ENCODE data around the gene ACOT12. TPM values are rescaled to one million over a fixed set of nuclear protein-coding genes. Genes with fewer than 3 reads are reported as not detected.

The ACOT12 gene
- total RNA-seq, 1 donor from 2014 or later, result not detected

DNA sequence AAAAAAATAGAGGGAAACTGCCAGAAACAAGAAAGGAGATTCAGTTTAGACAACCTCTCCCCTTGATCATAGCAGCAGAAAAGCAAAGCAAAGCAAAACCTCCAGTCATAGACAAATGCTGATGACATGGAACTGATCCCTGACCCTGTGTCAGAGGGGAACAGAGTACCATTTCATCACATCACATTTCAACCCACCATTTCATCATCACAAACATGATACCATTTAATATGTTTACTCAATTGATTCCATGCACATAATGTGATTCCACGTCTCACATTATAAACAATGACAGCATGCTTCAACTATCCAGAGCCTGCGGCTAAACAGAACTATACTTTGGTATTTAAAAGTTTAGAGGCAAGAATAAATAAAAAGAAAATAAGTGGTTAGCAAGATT, 28.7 kb upstream of the ACOT12 start:
- DNase-seq (ENCODE audit: extremely low spot score in 2 of 2), result no peak
- Histone ChIP-seq H3K36me3 (no peaks in the 10 kb centered on the region), H3K4me1 (peaks cover 26% of the 10 kb centered on the region), H3K4me3 (no peak overlapping the region), H3K27me3 (no peaks in the 10 kb centered on the region), H3K9me3 (no peaks in the 10 kb centered on the region), H3K27ac (peak overlapping the region; percentile 57)
- TF ChIP-seq POLR2A (IDR thresholded peaks at IDR 0.05) (no peak), POLR2AphosphoS5 (IDR thresholded peaks at IDR 0.05; ENCODE audit: insufficient read depth in 1 of 2, low read depth in 1 of 2) (no peak)
- TF ChIP-seq, protein P1, sequence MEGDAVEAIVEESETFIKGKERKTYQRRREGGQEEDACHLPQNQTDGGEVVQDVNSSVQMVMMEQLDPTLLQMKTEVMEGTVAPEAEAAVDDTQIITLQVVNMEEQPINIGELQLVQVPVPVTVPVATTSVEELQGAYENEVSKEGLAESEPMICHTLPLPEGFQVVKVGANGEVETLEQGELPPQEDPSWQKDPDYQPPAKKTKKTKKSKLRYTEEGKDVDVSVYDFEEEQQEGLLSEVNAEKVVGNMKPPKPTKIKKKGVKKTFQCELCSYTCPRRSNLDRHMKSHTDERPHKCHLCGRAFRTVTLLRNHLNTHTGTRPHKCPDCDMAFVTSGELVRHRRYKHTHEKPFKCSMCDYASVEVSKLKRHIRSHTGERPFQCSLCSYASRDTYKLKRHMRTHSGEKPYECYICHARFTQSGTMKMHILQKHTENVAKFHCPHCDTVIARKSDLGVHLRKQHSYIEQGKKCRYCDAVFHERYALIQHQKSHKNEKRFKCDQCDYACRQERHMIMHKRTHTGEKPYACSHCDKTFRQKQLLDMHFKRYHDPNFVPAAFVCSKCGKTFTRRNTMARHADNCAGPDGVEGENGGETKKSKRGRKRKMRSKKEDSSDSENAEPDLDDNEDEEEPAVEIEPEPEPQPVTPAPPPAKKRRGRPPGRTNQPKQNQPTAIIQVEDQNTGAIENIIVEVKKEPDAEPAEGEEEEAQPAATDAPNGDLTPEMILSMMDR (IDR thresholded peaks at IDR 0.05), result no peak
- intact Hi-C loops (cut with DNase I), result loop anchor here (10.0 kb wide), 1 partner anchor 742 kb away; no protein-coding TSS in a partner anchor

DNA sequence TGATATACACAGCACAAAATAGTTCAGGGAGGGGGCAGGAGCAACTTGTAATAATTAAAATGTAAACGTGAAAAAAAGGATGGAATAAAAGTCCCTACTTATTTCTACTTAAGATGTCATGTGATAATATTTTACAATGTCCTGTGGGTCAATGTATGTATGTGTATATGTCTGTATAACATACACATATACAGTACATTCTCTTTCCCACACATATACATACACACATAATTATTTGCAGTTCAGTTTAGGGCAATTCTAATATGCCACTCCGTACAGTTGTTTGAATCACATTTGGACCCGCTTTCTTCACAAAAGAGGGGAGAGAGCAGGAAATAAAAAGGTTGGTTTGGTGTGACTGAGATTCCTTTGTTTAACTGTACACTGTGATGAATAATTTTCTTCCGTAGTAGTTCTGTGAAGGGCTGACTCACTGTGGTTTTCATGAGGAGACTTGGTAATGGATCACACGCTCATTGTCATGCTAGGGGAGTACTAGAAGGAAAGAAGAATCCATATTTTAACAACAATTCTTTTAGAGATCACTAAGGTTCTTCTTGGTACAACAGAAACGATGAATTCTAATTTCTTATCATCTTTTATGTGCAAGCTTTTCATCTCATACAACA, 26.2 kb upstream of the ACOT12 start:
- Histone ChIP-seq H3K27me3 (no peaks in the 10 kb centered on the region), H3K36me3 (no peaks in the 10 kb centered on the region), H3K4me1 (peaks cover 15% of the 10 kb centered on the region), H3K9me3 (no peaks in the 10 kb centered on the region), H3K4me3 (no peak overlapping the region), H3K27ac (no peak overlapping the region)
- intact Hi-C loops (cut with DNase I), result loop anchor here (10.0 kb wide), 1 partner anchor 745 kb away; no protein-coding TSS in a partner anchor
- no peak for TF ChIP-seq POLR2A (IDR thresholded peaks at IDR 0.05)
- TF ChIP-seq, protein P1 (IDR thresholded peaks at IDR 0.05), result no peak
- no peak for DNase-seq (ENCODE audit: extremely low spot score in 2 of 2)

DNA sequence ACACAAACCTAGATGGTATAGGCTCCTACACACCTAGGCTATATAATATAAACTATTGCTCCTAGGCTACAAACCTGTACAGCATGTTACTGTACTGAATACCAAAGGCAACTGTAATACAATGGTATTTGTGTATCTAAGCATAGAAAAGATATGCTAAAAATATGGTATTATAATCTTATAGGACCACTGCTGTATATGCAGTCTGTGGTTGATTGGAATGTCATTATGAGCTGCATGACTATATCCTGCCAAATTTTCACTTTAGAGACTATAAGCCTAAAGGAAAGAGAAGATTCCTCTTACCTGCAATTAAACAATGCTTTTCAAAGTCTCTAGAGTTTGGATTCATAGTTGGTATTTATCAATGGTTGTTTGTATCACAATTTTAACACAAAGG, 24.7 kb upstream of the ACOT12 start:
- H3K9me3 ChIP-seq, result no peaks in the 10 kb centered on the region
- intact Hi-C loops (cut with DNase I), result loop anchor here (5.0 kb wide), 1 partner anchor 149 kb away; no protein-coding TSS in a partner anchor
- no peak for TF ChIP-seq POLR2AphosphoS5 (IDR thresholded peaks at IDR 0.05; ENCODE audit: insufficient read depth in 1 of 2, low read depth in 1 of 2)
- no peak for TF ChIP-seq POLR2A (IDR thresholded peaks at IDR 0.05)
- H3K4me1 ChIP-seq, result peaks cover 15% of the 10 kb centered on the region
- no peaks in the 10 kb centered on the region for H3K27me3 ChIP-seq
- H3K4me3 ChIP-seq, result no peak overlapping the region
- DNase-seq (ENCODE audit: extremely low spot score in 2 of 2), result no peak
- H3K27ac ChIP-seq, result no peak overlapping the region
- H3K36me3 ChIP-seq, result no peaks in the 10 kb centered on the region

DNA sequence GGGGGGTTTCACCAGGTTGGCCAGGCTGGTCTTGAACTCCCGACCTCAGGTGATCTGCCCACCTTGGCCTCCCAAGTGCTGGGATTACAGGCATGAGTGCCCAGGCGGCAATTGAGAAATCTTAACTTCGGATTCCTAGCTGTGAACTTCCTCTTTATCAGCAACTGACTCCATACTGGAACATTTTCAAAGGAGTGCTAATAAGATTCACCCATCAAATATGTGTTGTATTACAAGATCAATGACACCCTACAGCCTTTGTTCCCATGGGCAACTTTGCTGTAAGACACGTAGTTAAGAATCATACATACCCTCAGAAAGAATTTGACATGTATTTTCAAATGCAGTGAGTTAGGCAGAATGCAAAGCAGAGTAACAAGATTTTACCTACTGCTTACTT, 23.1 kb upstream of the ACOT12 start:
- no peaks in the 10 kb centered on the region for H3K27me3 ChIP-seq
- DNase-seq (ENCODE audit: extremely low spot score in 2 of 2), result no peak
- H3K9me3 ChIP-seq, result no peaks in the 10 kb centered on the region
- intact Hi-C loops (cut with DNase I), result loop anchor here (5.0 kb wide), 1 partner anchor 150 kb away; no protein-coding TSS in a partner anchor
- no peak overlapping the region for H3K4me3 ChIP-seq
- no peak overlapping the region for H3K27ac ChIP-seq
- H3K4me1 ChIP-seq, result peaks cover under 1% of the 10 kb centered on the region
- no peaks in the 10 kb centered on the region for H3K36me3 ChIP-seq
- no peak for TF ChIP-seq POLR2AphosphoS5 (IDR thresholded peaks at IDR 0.05; ENCODE audit: insufficient read depth in 1 of 2, low read depth in 1 of 2)

DNA sequence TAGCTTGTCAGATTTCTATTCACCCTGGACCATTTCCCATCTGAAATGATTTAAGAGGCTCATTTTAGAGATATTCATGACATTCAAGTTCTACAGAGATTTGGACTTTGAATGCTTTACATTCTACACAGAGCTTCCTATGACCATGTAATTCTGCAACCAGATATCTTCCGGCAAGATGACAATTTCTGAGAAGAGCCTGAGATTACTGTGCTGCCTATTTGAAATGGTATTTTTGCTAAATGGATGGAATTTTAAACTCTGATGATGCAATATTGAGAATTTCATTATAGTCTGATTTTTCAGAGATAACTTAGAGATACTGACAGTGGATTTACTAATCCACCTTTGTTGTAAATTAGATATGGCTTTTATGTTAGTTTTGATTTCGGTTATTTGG, 16.0 kb upstream of the ACOT12 start:
- intact Hi-C loops (cut with DNase I), result no loop called here
- Histone ChIP-seq H3K4me3 (no peak overlapping the region), H3K4me1 (no peaks in the 10 kb centered on the region), H3K36me3 (no peaks in the 10 kb centered on the region), H3K9me3 (no peaks in the 10 kb centered on the region), H3K27ac (no peak overlapping the region), H3K27me3 (no peaks in the 10 kb centered on the region)
- TF ChIP-seq, protein P1 (IDR thresholded peaks at IDR 0.05), result no peak
- TF ChIP-seq POLR2A (IDR thresholded peaks at IDR 0.05) (no peak), POLR2AphosphoS5 (IDR thresholded peaks at IDR 0.05; ENCODE audit: insufficient read depth in 1 of 2, low read depth in 1 of 2) (no peak)
- DNase-seq (ENCODE audit: extremely low spot score in 2 of 2), result no peak

DNA sequence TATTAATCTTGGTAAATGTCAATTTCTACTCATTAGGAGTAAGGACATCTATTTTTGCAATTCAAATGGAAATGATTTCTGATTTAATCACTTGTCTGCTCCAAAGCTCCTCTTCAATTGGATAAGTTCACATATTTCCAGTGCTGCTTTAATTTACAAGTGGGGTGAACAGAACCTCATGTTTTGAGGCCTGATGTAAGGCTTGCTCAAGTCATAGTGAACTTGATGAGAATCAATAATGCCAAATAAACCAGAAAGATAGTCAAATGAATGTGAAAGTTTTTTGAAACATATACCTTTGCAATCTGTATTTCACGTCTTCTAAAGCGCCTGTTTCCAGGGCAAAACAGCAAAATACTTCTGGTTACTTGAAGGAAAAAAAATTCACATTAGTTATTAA, 15.4 kb upstream of the ACOT12 start:
- DNase-seq (ENCODE audit: extremely low spot score in 2 of 2), result no peak
- Histone ChIP-seq H3K27me3 (no peaks in the 10 kb centered on the region), H3K4me1 (no peaks in the 10 kb centered on the region), H3K27ac (no peak overlapping the region), H3K36me3 (no peaks in the 10 kb centered on the region), H3K4me3 (no peak overlapping the region), H3K9me3 (no peaks in the 10 kb centered on the region)
- TF ChIP-seq POLR2A (IDR thresholded peaks at IDR 0.05) (no peak), POLR2AphosphoS5 (IDR thresholded peaks at IDR 0.05; ENCODE audit: insufficient read depth in 1 of 2, low read depth in 1 of 2) (no peak)
- TF ChIP-seq, protein P1 (IDR thresholded peaks at IDR 0.05), result no peak
- intact Hi-C loops (cut with DNase I), result no loop called here
